ENCODE data around the gene LDB2.
A peak's percentile ranks its signal among the peaks of the same experiment; 100 is the strongest.

GRCh38 chr4:16794816-16795445 lies 103.5 kb downstream of the LDB2 start:
- TF ChIP-seq CTCF (IDR thresholded peaks at IDR 0.05; ENCODE audit: low read depth, low read length, poor library complexity, severe bottlenecking) (peak; percentile 85), EZH2phosphoT487 (IDR thresholded peaks at IDR 0.05; ENCODE audit: borderline replicate concordance, low read length) (no peak)
